Stimulated activated CD4-positive, alpha-beta T cell treated with anti-CD3 and anti-CD28 coated beads, TNF-alpha, amount 100 ng/mL, for 24 hours (primary cell): ENCODE data around the gene DFFB.
"Not testable (repeated sequence)": the region's sequence is repeated elsewhere in the genome, so short reads cannot be mapped to it uniquely, and the experiment has no call there.

Experiments used
- DNase-seq, 3 experiments: peaks; one replicate each; pipeline ENCODE4 v3.0.0-alpha.2; 2020; ENCODE audit warnings: low read depth in 3 of 3

DFFB gene

GRCh38 chr1:3856923-3857790 lies at the start of gene DFFB, which contains the start of gene CEP104:
TSS of gene DFFB (plus strand) at chr1:3857476. CDS start at chr1:3857604, 128 bp downstream.
TSS of gene CEP104 (minus strand) at chr1:3857211. CDS start at chr1:3852407, 4,804 bp downstream.
- peak; percentile 89 to 94 (median 92) for DNase-seq

- no peak for DNase-seq
Observed at GRCh38 chr1:3807769-3808168, 49.5 kb upstream of the DFFB start.

GRCh38 chr1:3809680-3810079 lies 47.6 kb upstream of the DFFB start:
- no peak for DNase-seq

GRCh38 chr1:3810149-3810761 lies 47.0 kb upstream of the DFFB start:
- DNase-seq = not testable (repeated sequence)

- DNase-seq = no peak
Observed at GRCh38 chr1:3811595-3811911, 45.7 kb upstream of the DFFB start.

- no peak for DNase-seq
Observed at GRCh38 chr1:3814065-3814464, 43.2 kb upstream of the DFFB start.

GRCh38 chr1:3814771-3815561 lies 42.3 kb upstream of the DFFB start:
- DNase-seq = no peak

GRCh38 chr1:3816331-3817137 lies 40.7 kb upstream of the DFFB start:
- no peak for DNase-seq

GRCh38 chr1:3817138-3817740 lies 40.0 kb upstream of the DFFB start:
- DNase-seq = no peak

GRCh38 chr1:3817821-3818597 lies 39.3 kb upstream of the DFFB start:
- no peak for DNase-seq

- no peak for DNase-seq
Observed at GRCh38 chr1:3819771-3820200, 37.5 kb upstream of the DFFB start.

- DNase-seq = no peak
Observed at GRCh38 chr1:3820316-3820715, 37.0 kb upstream of the DFFB start.

GRCh38 chr1:3821004-3821403 lies 36.3 kb upstream of the DFFB start:
- no peak for DNase-seq

- DNase-seq = no peak
Observed at GRCh38 chr1:3821447-3821846, 35.8 kb upstream of the DFFB start.

- no peak for DNase-seq
Observed at GRCh38 chr1:3821908-3822307, 35.4 kb upstream of the DFFB start.

GRCh38 chr1:3822421-3822820 lies 34.9 kb upstream of the DFFB start:
- DNase-seq = no peak

GRCh38 chr1:3824650-3825049 lies 32.6 kb upstream of the DFFB start:
- DNase-seq = no peak

- no peak for DNase-seq
Observed at GRCh38 chr1:3825356-3825755, 31.9 kb upstream of the DFFB start.

- DNase-seq = no peak
Observed at GRCh38 chr1:3827813-3828307, 29.4 kb upstream of the DFFB start.

GRCh38 chr1:3828391-3828790 lies 28.9 kb upstream of the DFFB start:
- DNase-seq = no peak
